Measurements from ENCODE around the gene KCND2. TPM values are rescaled to one million over a fixed set of nuclear protein-coding genes. Genes with fewer than 3 reads are reported as not detected.

The KCND2 gene
- total and polyA plus RNA-seq, 8 donors = 0.21 to 1.9 (median 0.63) TPM

- Histone ChIP-seq H3K36me3 (no peaks in the 10 kb centered on the region), H3K9me3 (no peaks in the 10 kb centered on the region), H3K4me1 (no peaks in the 10 kb centered on the region), H3K4me3 (no peak overlapping the region), H3K27ac (no peak overlapping the region), H3K27me3 (no peaks in the 10 kb centered on the region)
- TF ChIP-seq CTCF (IDR thresholded peaks at IDR 0.05) = no peak
- intact Hi-C loops (cut with DNase I) = no loop called here
- DNase-seq (no peak), ATAC-seq (no peak)
Observed at GRCh38 chr7:120600607-120601006, 327.6 kb downstream of the KCND2 start.

DNA sequence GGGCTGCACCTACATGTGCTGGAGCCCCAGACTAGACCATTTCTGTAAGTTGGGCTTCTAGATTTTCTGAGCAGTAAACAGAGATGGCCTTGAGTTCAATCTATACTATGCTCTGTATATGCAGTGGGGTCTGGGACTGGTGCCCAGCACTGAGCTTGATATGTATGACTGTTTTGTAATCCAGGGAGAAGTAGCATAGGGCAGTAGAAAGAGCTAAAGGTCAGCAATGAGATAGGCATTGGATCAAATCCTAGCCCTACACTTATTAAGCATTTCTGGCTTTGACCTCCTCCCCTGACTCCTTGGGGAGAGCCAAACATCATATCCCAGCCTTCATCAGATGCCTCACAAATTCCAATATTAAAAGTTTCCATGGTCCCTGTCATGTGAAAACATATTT lies 330.4 kb downstream of the KCND2 start:
- Histone ChIP-seq H3K27me3 (no peaks in the 10 kb centered on the region), H3K27ac (no peak overlapping the region), H3K4me3 (no peak overlapping the region), H3K36me3 (no peaks in the 10 kb centered on the region), H3K4me1 (no peaks in the 10 kb centered on the region), H3K9me3 (no peaks in the 10 kb centered on the region)
- DNase-seq (no peak), ATAC-seq (no peak)
- no peak for TF ChIP-seq CTCF (IDR thresholded peaks at IDR 0.05)
- intact Hi-C loops (cut with DNase I) = no loop called here

DNA sequence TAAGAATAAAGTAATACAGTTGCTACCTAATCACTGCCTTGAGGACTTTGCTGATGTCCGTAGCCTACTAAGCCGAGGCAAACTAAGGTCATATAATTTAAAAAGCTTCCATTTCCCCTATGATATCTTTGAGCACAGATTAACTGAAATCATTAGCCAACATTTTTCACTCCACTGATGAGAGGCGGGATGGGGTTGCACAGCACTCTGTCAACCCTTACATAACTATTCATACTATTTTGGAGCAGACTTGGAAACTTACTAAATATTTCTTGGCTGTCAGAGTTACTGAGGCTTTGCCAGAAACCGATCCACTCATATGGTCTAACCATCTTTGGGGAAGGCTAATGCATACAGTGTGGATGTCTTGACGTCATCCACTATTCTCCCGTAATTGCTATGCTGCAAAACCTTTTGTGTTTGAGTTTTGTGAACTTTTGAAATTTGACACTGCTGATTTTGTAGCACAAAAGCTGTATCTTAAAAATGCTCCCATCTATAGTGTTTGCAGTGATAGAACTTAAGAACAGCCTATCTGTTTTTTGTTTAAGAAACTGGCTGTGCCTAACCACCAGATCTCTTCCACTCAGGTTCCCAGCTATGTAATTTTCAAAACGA lies 336.3 kb downstream of the KCND2 start:
- DNase-seq (no peak), ATAC-seq (no peak)
- H3K36me3 ChIP-seq = no peaks in the 10 kb centered on the region
- TF ChIP-seq CTCF (IDR thresholded peaks at IDR 0.05) = no peak
- H3K27me3 ChIP-seq = no peaks in the 10 kb centered on the region
- H3K9me3 ChIP-seq = no peaks in the 10 kb centered on the region
- H3K27ac ChIP-seq = no peak overlapping the region
- no peak overlapping the region for H3K4me3 ChIP-seq
- H3K4me1 ChIP-seq = no peaks in the 10 kb centered on the region
- intact Hi-C loops (cut with DNase I) = no loop called here

DNA sequence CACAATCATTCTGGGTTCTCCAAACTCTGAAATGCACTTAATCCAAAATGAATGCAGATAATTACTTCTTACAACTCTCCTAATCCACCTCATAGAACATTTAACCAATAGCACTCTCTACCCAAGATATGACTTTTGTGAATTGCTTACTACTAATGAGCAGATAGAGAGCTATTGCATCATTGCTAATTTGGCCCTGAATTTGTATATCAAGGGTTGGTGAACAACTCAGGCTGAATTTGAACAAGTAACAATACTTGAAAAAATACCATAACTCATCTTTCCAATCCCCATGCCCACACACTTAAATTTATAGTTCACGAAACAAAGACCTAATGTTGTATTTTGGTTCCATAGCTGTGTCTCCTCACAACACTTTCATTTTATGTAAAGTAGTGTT lies 339.0 kb downstream of the KCND2 start:
- Histone ChIP-seq H3K27ac (no peak overlapping the region), H3K4me3 (no peak overlapping the region), H3K27me3 (no peaks in the 10 kb centered on the region), H3K36me3 (no peaks in the 10 kb centered on the region), H3K9me3 (no peaks in the 10 kb centered on the region), H3K4me1 (no peaks in the 10 kb centered on the region)
- TF ChIP-seq CTCF (IDR thresholded peaks at IDR 0.05) = no peak
- ATAC-seq = no peak
- intact Hi-C loops (cut with DNase I) = no loop called here
- no peak for DNase-seq

DNA sequence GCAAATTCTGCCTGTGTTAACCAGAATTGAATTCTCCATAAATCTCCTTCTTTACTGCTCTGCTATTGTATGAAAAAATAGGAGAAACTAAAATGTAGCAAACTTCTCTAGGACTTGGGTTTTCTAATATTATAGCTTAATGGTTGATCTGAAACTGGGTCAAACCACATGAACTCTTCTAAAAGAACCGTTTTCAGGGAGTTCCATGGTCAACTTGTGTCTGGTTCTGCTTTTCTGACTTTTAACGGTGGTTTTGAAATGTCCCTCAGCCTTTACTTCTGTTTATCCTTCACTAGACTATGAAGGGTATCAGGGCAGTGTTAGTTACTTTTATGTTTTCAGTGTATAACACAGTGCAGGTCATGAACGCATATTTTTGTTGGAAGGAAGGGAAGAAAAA lies 342.7 kb downstream of the KCND2 start:
- no peak for DNase-seq
- no peaks in the 10 kb centered on the region for H3K27me3 ChIP-seq
- H3K4me3 ChIP-seq = no peak overlapping the region
- H3K9me3 ChIP-seq = no peaks in the 10 kb centered on the region
- H3K36me3 ChIP-seq = no peaks in the 10 kb centered on the region
- TF ChIP-seq CTCF (IDR thresholded peaks at IDR 0.05) = no peak
- H3K4me1 ChIP-seq = no peaks in the 10 kb centered on the region
- intact Hi-C loops (cut with DNase I) = no loop called here
- H3K27ac ChIP-seq = no peak overlapping the region
- ATAC-seq = no peak
